ENCODE measurements around the gene TMC6. TPM values are rescaled to one million over a fixed set of nuclear protein-coding genes. Genes with fewer than 3 reads are reported as not detected.
A peak's percentile ranks its signal among the peaks of the same experiment; 100 is the strongest.

The TMC6 gene
- total RNA-seq, 1 experiment from 2014 or later, result 116 TPM

DNA sequence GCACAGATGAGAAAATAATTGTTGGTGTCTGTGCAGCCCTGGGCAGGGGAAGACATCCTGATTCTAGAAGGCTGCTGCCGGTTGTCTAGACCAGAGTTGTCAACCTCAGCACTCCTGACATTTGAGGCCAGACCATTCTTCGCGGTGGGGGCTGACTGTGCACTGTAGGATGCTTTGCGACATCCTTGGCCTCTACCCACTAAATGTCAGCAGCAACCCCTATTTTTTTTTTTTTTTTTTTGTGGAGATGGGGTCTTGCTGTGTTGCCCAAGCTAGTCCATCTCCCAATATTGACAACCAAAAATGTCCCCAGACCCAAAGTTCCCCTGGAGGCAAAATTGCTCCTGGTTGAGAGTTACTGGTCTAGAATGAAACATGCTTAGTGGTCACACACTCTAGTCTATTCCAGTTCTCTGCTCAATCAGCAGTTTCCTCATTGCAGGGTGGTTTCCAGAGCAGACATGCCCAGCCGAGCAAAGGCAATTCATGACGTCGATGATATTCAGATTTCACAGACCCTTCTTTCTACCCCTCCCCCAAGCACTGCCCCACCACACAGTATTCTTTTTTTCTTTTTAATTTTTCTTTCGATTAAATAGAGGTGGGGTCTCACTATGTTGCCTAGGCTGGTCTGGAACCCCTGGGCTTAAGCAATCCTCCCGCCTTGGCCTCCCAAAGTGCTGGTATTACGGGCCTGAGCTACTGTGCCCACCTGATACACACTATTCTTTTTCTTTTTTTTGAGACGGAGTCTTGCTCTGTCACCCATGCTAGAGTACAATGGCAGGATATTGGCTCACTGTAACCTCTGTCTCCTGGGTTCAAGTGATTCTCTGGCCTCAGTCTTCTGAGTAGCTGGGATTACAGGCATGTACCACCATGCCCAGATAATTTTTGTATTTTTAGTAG, 26.6 kb upstream of the TMC6 start:
- no peak overlapping the region for H3K4me3 Mint-ChIP-seq (ENCODE audit: low read depth, unreplicated experiment)
- TF ChIP-seq, protein P1, sequence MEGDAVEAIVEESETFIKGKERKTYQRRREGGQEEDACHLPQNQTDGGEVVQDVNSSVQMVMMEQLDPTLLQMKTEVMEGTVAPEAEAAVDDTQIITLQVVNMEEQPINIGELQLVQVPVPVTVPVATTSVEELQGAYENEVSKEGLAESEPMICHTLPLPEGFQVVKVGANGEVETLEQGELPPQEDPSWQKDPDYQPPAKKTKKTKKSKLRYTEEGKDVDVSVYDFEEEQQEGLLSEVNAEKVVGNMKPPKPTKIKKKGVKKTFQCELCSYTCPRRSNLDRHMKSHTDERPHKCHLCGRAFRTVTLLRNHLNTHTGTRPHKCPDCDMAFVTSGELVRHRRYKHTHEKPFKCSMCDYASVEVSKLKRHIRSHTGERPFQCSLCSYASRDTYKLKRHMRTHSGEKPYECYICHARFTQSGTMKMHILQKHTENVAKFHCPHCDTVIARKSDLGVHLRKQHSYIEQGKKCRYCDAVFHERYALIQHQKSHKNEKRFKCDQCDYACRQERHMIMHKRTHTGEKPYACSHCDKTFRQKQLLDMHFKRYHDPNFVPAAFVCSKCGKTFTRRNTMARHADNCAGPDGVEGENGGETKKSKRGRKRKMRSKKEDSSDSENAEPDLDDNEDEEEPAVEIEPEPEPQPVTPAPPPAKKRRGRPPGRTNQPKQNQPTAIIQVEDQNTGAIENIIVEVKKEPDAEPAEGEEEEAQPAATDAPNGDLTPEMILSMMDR (IDR thresholded peaks at IDR 0.05; ENCODE audit: unreplicated experiment), result no peak
- H3K27me3 Mint-ChIP-seq (ENCODE audit: unreplicated experiment), result no peaks in the 10 kb centered on the region
- no TSS peak for BruUV-seq (replicated peaks)
- DNase-seq, result no peak
- intact Hi-C loops (cut with micrococcal nuclease; ENCODE audit: unreplicated experiment), result no loop called here
- CTCF ChIA-PET, result interaction anchor here (0.7 kb wide), 1 partner anchor 14 kb away, joined by 10 read pairs; no protein-coding TSS in a partner anchor
- no peak overlapping the region for H3K27ac Mint-ChIP-seq (ENCODE audit: unreplicated experiment)
- no peaks in the 10 kb centered on the region for H3K36me3 Mint-ChIP-seq (ENCODE audit: insufficient read depth, unreplicated experiment)
- peaks cover 17% of the 10 kb centered on the region for H3K4me1 Mint-ChIP-seq (ENCODE audit: low read depth, unreplicated experiment)
- no peaks in the 10 kb centered on the region for H3K9me3 Mint-ChIP-seq (ENCODE audit: low read depth, unreplicated experiment)

DNA sequence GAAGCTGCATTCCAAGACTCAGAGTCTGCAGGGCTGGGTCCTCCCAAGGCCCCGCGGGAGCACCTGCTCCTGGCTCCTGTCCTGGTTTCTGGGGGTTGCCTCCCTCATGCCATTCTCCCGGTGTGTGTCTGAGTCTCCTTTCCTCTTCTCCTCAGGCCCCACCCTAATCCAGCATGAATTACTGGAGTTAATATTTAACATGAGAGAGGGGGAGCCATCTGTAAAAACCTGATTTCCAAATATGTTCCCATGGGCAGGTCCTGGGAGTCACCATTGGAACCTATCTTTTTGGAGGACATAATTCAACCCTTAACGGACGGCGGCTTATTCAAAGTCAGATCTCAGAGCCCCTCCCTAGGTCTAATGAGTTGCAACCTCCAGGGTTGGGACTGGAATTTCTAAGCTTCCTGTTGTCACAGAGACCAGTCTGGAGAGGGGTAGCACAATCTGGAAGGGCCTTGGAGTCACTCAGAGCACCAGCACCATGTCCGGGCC, 23.0 kb upstream of the TMC6 start:
- intact Hi-C loops (cut with micrococcal nuclease; ENCODE audit: unreplicated experiment), result no loop called here
- no TSS peak for BruUV-seq (replicated peaks)
- Mint-ChIP-seq H3K9me3 (ENCODE audit: low read depth, unreplicated experiment) (no peaks in the 10 kb centered on the region), H3K27ac (ENCODE audit: unreplicated experiment) (no peak overlapping the region), H3K36me3 (ENCODE audit: insufficient read depth, unreplicated experiment) (peaks cover 5% of the 10 kb centered on the region), H3K4me3 (ENCODE audit: low read depth, unreplicated experiment) (no peak overlapping the region), H3K4me1 (ENCODE audit: low read depth, unreplicated experiment) (peaks cover 39% of the 10 kb centered on the region), H3K27me3 (ENCODE audit: unreplicated experiment) (no peaks in the 10 kb centered on the region)
- peak; percentile 69 for DNase-seq
- TF ChIP-seq, protein P1 (IDR thresholded peaks at IDR 0.05; ENCODE audit: unreplicated experiment), result no peak
- CTCF ChIA-PET, result interaction anchor here (0.5 to 1.2 kb wide), 5 partner anchors 10 to 73 kb away, joined by 3 to 7 read pairs (median 5); no protein-coding TSS in a partner anchor

DNA sequence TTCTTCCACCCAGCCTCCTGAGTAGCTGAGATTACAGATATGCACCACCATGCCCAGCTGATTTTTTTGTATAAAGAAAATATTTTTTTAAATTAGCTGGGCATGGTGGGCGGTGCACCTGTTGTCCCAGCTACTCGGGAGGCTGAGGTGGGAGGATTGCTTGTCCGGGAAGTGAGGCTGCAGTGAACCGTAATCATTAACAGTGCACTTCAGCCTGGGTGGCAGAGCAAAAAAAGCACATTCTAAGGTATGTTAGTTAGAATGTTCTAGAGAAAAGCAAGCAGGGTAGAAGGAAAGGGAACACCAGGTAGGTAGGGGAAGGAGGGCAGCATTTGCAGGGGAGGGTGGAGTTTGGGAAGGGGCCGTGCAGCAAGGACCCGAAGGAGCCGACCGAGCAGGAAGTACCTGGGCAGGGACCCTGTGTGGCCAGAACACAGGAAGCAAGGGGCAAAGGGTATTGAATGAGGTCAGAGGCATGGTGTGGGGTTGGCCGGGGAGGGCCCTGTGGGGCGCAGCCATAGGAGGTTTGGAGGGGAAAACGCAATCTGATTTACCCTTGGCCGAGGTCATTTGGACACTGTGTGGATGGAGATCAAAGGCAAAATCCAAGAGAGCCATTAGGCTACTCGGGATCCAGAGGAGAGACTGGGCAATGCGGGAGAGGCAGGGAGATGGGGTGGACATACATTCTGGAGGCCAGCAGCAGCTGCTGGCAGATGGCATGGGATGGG, 19.9 kb upstream of the TMC6 start:
- Mint-ChIP-seq H3K4me1 (ENCODE audit: low read depth, unreplicated experiment) (peaks cover 55% of the 10 kb centered on the region), H3K27me3 (ENCODE audit: unreplicated experiment) (no peaks in the 10 kb centered on the region), H3K27ac (ENCODE audit: unreplicated experiment) (peak overlapping the region; percentile 48), H3K9me3 (ENCODE audit: low read depth, unreplicated experiment) (no peaks in the 10 kb centered on the region), H3K4me3 (ENCODE audit: low read depth, unreplicated experiment) (peak overlapping the region; percentile 6), H3K36me3 (ENCODE audit: insufficient read depth, unreplicated experiment) (peaks cover 23% of the 10 kb centered on the region)
- CTCF ChIA-PET, result interaction anchor here (0.9 kb wide), 1 partner anchor 10 kb away, joined by 3 read pairs; no protein-coding TSS in a partner anchor
- DNase-seq, result no peak
- TF ChIP-seq, protein P1 (IDR thresholded peaks at IDR 0.05; ENCODE audit: unreplicated experiment), result no peak
- intact Hi-C loops (cut with micrococcal nuclease; ENCODE audit: unreplicated experiment), result no loop called here
- BruUV-seq (replicated peaks), result no TSS peak

DNA sequence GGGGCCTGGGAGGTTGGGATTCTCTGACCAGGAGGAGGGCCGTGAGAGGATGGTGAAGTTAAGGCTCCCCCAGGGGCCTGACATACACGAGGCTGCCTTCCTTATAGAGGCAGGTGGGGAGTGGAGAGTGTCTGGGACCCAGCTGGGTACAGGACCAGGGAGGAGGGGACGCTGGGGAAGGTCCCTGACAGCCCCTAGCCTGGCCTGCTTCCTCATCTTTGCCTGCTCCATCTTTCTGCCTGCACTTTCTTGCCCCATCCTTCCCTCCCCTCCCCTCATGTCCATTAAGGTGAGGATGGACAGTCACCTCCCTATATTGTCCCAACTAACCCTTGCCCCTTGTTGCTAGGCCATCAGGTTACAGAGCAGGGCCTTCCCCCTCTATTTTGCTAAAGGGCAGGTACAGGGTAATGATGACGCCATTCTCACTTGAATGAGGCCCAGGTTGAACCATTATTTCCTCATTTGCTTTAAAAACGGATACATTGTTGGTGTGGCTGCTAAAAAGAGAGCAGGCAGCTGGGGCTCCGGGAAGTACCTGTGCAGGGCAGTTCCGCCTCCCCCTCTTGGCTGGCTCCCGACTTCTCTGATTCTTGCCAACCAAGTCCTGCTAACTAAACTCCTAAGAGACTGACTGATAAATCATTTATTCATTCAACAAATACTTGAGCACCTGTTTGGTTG, 18.9 kb upstream of the TMC6 start:
- CTCF ChIA-PET, result interaction anchor here (0.9 kb wide), 1 partner anchor 9 kb away, joined by 3 read pairs; no protein-coding TSS in a partner anchor
- H3K4me1 Mint-ChIP-seq (ENCODE audit: low read depth, unreplicated experiment), result peaks cover 65% of the 10 kb centered on the region
- H3K9me3 Mint-ChIP-seq (ENCODE audit: low read depth, unreplicated experiment), result no peaks in the 10 kb centered on the region
- peak; percentile 81 for DNase-seq
- no peaks in the 10 kb centered on the region for H3K27me3 Mint-ChIP-seq (ENCODE audit: unreplicated experiment)
- BruUV-seq (replicated peaks), result no TSS peak
- H3K4me3 Mint-ChIP-seq (ENCODE audit: low read depth, unreplicated experiment), result no peak overlapping the region
- peak overlapping the region; percentile 48 for H3K27ac Mint-ChIP-seq (ENCODE audit: unreplicated experiment)
- peaks cover 28% of the 10 kb centered on the region for H3K36me3 Mint-ChIP-seq (ENCODE audit: insufficient read depth, unreplicated experiment)
- intact Hi-C loops (cut with micrococcal nuclease; ENCODE audit: unreplicated experiment), result loop anchor here (1.0 kb wide), 1 partner anchor 40 kb away; the partner anchor contains the start of genes AFMID and TK1
- TF ChIP-seq, protein P1 (IDR thresholded peaks at IDR 0.05; ENCODE audit: unreplicated experiment), result no peak
